NCI-H146 (cell line): ENCODE results near the gene METTL5.
A peak's percentile ranks its signal among the peaks of the same experiment; 100 is the strongest.

Experiments used
- DNase-seq: peaks from one replicate; lab custom pipeline; 2025; lab: John Stamatoyannopoulos, UW

Gene METTL5

GRCh38 chr2:169781249-169782013 is 43.3 kb downstream of the METTL5 start:
- no peak for DNase-seq

GRCh38 chr2:169778446-169778845 is 46.3 kb downstream of the METTL5 start:
- no peak for DNase-seq

GRCh38 chr2:169776252-169776761 is 48.4 kb downstream of the METTL5 start:
- DNase-seq: no peak

GRCh38 chr2:169775765-169776164 is 48.9 kb downstream of the METTL5 start:
- no peak for DNase-seq

- no peak for DNase-seq
Measured at GRCh38 chr2:169775354-169775753, 49.4 kb downstream of the METTL5 start.

- DNase-seq: no peak
Measured at GRCh38 chr2:169772651-169773050, 52.1 kb downstream of the METTL5 start.

GRCh38 chr2:169771612-169772011 is 53.1 kb downstream of the METTL5 start:
- no peak for DNase-seq

GRCh38 chr2:169771021-169771420 is 53.7 kb downstream of the METTL5 start:
- no peak for DNase-seq

GRCh38 chr2:169768262-169768995 is 56.3 kb downstream of the METTL5 start:
- DNase-seq: no peak

- DNase-seq: peak; percentile 12
Measured at GRCh38 chr2:169767243-169767888, 57.3 kb downstream of the METTL5 start.

GRCh38 chr2:169765523-169765922 is 59.2 kb downstream of the METTL5 start:
- DNase-seq: no peak

GRCh38 chr2:169761970-169762292 is 62.8 kb downstream of the METTL5 start:
- DNase-seq: no peak
